ENCODE data around the gene PSIP1. TPM values are rescaled to one million over a fixed set of nuclear protein-coding genes. Genes with fewer than 3 reads are reported as not detected.

PSIP1 gene
- total RNA-seq, 1 donor from 2014 or later, result 82.3 TPM

- no peak for DNase-seq (ENCODE audit: low spot score, unreplicated experiment)
- no peak overlapping the region for H3K27ac Mint-ChIP-seq
- H3K9me3 Mint-ChIP-seq (ENCODE audit: low read depth), result no peaks in the 10 kb centered on the region
- no peak overlapping the region for H3K4me3 Mint-ChIP-seq (ENCODE audit: low read depth)
- H3K36me3 Mint-ChIP-seq (ENCODE audit: insufficient read depth), result no peaks in the 10 kb centered on the region
- no peaks in the 10 kb centered on the region for H3K27me3 Mint-ChIP-seq
- no peak for TF ChIP-seq CTCF (IDR thresholded peaks at IDR 0.05; ENCODE audit: unreplicated experiment)
- H3K4me1 Mint-ChIP-seq (ENCODE audit: low read depth), result peaks cover 5% of the 10 kb centered on the region
Measured at GRCh38 chr9:15417626-15418025, 93.1 kb downstream of the PSIP1 start.

GRCh38 chr9:15416880-15417279 lies 93.9 kb downstream of the PSIP1 start:
- no peaks in the 10 kb centered on the region for H3K27me3 Mint-ChIP-seq
- no peak overlapping the region for H3K4me3 Mint-ChIP-seq (ENCODE audit: low read depth)
- H3K4me1 Mint-ChIP-seq (ENCODE audit: low read depth), result peaks cover 1% of the 10 kb centered on the region
- no peak for DNase-seq (ENCODE audit: low spot score, unreplicated experiment)
- TF ChIP-seq CTCF (IDR thresholded peaks at IDR 0.05; ENCODE audit: unreplicated experiment), result peak; percentile 54
- H3K27ac Mint-ChIP-seq, result no peak overlapping the region
- H3K9me3 Mint-ChIP-seq (ENCODE audit: low read depth), result no peaks in the 10 kb centered on the region
- H3K36me3 Mint-ChIP-seq (ENCODE audit: insufficient read depth), result no peaks in the 10 kb centered on the region

Other genes with a start within 250 kb of the PSIP1 start
- 6.6 and 7.8 TPM in 2 replicates for gene TTC39B, start 203.8 kb downstream of the PSIP1 start, total RNA-seq
- 47.3 and 47.6 TPM in 2 replicates for gene SNAPC3, start 88.1 kb downstream of the PSIP1 start, total RNA-seq
- 5.1 and 7.7 TPM in 2 replicates for gene CCDC171, start 42.1 kb upstream of the PSIP1 start, total RNA-seq

Measured in progenitor cell of endocrine pancreas (in vitro differentiated cells).